A549 (cell line): ENCODE measurements around the gene TSHZ2. TPM values are rescaled to one million over a fixed set of nuclear protein-coding genes. Genes with fewer than 3 reads are reported as not detected.

Experiments
- ATAC-seq, 2 experiments: fragments of 200-7000 bp in 1 of 2; fragments of >200 bp in 1 of 2; cut with Nextera tagmentation in 1 of 2; cut with Tn5 transposase in 1 of 2; 3 replicates each; pipeline versions ENCODE4 v1.8.0 to v1.9.1; 2018 to 2020; ENCODE audit warnings: mild to moderate bottlenecking in 1 of 2, moderate library complexity in 1 of 2
- CTCF ChIA-PET: fragments of 300-600 bp; sonication (Branson Sonifier 250); formaldehyde crosslinking; extraction: SDS; loops from one replicate; lab custom pipeline; 2021; ENCODE audit warnings: antibody characterized with exemption, inconsistent platforms; lab: Yijun Ruan, JAX
- POLR2A ChIA-PET: fragments of 350-600 bp; formaldehyde crosslinking; extraction: SDS; loops from one replicate; lab custom pipeline; 2021; ENCODE audit warnings: antibody characterized with exemption, inconsistent platforms; lab: Yijun Ruan, JAX
- DNase-seq, 2 experiments: peaks; one replicate each; pipeline versions ENCODE4 v3.0.0 to v3.0.0-alpha.2; 2011 to 2016; ENCODE audit warnings: low read depth in 1 of 2, low spot score in 1 of 2
- FAIRE-seq: peaks from 2 replicates; lab custom pipeline; 2011; peaks lifted over from hg19 to GRCh38; lab: Jason Lieb, UNC
- H3K27ac ChIP-seq, 2 experiments: fragments of >200 bp; sonication (Bioruptor Twin); formaldehyde crosslinking; 3 replicates each; pipeline ENCODE4 v1.5.1; 2016 to 2017
- H3K4me1 ChIP-seq: fragments of >200 bp; sonication (Bioruptor Twin); formaldehyde crosslinking; 3 replicates; pipeline ENCODE4 v1.6.1; 2016
- H3K4me2 ChIP-seq: fragments of >200 bp; sonication (Bioruptor Twin); formaldehyde crosslinking; 3 replicates; pipeline ENCODE4 v1.6.1; 2016
- H3K4me3 ChIP-seq: fragments of >200 bp; sonication (Bioruptor Twin); formaldehyde crosslinking; 3 replicates; pipeline ENCODE4 v1.5.1; 2016
- H3K9me3 ChIP-seq: fragments of >200 bp; sonication (Bioruptor Twin); formaldehyde crosslinking; 3 replicates; pipeline ENCODE4 v1.6.1; 2016
- CBX8 ChIP-seq: fragments of 200-600 bp; sonication (generic); IDR thresholded peaks from 2 replicates; pipeline ENCODE4 v1.6.1; 2016
- CEBPB ChIP-seq, 2 experiments: fragments of >200 bp in 1 of 2; sonication (Bioruptor Twin) in 1 of 2; formaldehyde crosslinking in 1 of 2; IDR thresholded peaks; 2 replicates each; pipeline ENCODE4 v1.6.1; 2012 to 2016
- CHD4 ChIP-seq: fragments of 200-600 bp; sonication (generic); IDR thresholded peaks from 2 replicates; pipeline ENCODE4 v1.6.1; 2016; ENCODE audit warnings: antibody characterized with exemption, mild to moderate bottlenecking, borderline replicate concordance
- EHF ChIP-seq: fragments of 250-450 bp; sonication (Bioruptor Pico); IDR thresholded peaks from 2 replicates; pipeline ENCODE4 v1.5.0; 2020; ENCODE audit warnings: mild to moderate bottlenecking
- EP300 ChIP-seq, 2 experiments: fragments of >200 bp; sonication (Bioruptor Twin); formaldehyde crosslinking; IDR thresholded peaks; 2 replicates in 1 of 2; 3 replicates in 1 of 2; pipeline ENCODE4 v1.6.1; 2016 to 2017
- HES2 ChIP-seq: fragments of >200 bp; sonication (Bioruptor Twin); formaldehyde crosslinking; IDR thresholded peaks from 2 replicates; pipeline ENCODE4 v1.6.1; 2016
- MAFK ChIP-seq: fragments of 450-650 bp; IDR thresholded peaks from 2 replicates; pipeline ENCODE4 v1.6.1; 2014; ENCODE audit not compliant: partially characterized antibody
- NPAS2 ChIP-seq: fragments of 250-450 bp; sonication (Bioruptor Pico); IDR thresholded peaks from 2 replicates; pipeline ENCODE4 v1.8.0; 2022; ENCODE audit warnings: mild to moderate bottlenecking, moderate library complexity, borderline replicate concordance
- NR3C1 ChIP-seq: fragments of >200 bp; sonication (Bioruptor Twin); formaldehyde crosslinking; IDR thresholded peaks from 3 replicates; pipeline ENCODE4 v1.6.1; 2017
- POLR2AphosphoS2 ChIP-seq: conservative IDR thresholded peaks from 2 replicates; pipeline ENCODE4 v1.6.1; 2012; ENCODE audit warnings: low read length, improper control_type of control experiment, inconsistent platforms
- RFX5 ChIP-seq: fragments of 450-650 bp; IDR thresholded peaks from 2 replicates; pipeline ENCODE4 v1.7.1; 2014; ENCODE audit warnings: antibody characterized with exemption, mild to moderate bottlenecking, moderate library complexity
- TFCP2L1 ChIP-seq: fragments of 250-450 bp; sonication (Bioruptor Pico); IDR thresholded peaks from 2 replicates; pipeline ENCODE4 v1.5.0; 2021; ENCODE audit warnings: mild to moderate bottlenecking
- TP53 ChIP-seq: fragments of 250-450 bp; sonication (Bioruptor Pico); IDR thresholded peaks from 2 replicates; pipeline ENCODE4 v1.5.0; 2021; ENCODE audit warnings: mild to moderate bottlenecking, moderate library complexity
- ZFP36 ChIP-seq: fragments of 450-650 bp; IDR thresholded peaks from 2 replicates; pipeline ENCODE4 v1.6.1; 2014; ENCODE audit warnings: borderline replicate concordance; ENCODE audit not compliant: partially characterized antibody
- ZSCAN20 ChIP-seq: fragments of 250-450 bp; sonication (Bioruptor Pico); IDR thresholded peaks from 2 replicates; pipeline ENCODE4 v1.8.0; 2022; ENCODE audit warnings: mild to moderate bottlenecking, moderate library complexity
- WGBS: methylation state at CpG from one replicate; pipeline ENCODE4 v1.1.6; 2017; ENCODE audit errors: missing lambda C conversion rate; 5-methylcytosine and 5-hydroxymethylcytosine counted together
- polyA plus RNA-seq, 4 experiments: library from polyadenylated mRNA; depleted of rRNA in 3 of 4; stranded (reverse); fragments of >200 nt; fragmentation: RNase III in 1 of 4; extraction: RNeasy Plus Mini Kit Qiagen cat#74134 plus additional on column Dnase treatment in 1 of 4; gene quantifications; 2 replicates in 3 of 4; 3 replicates in 1 of 4; pipeline ENCODE4 v1.2.3, GENCODE V29; 2011 to 2017
- TF ChIP-seq, protein P1 (sequence below): fragments of 200-600 bp; sonication (generic); IDR thresholded peaks from 2 replicates; pipeline ENCODE4 v1.6.1; 2016; ENCODE audit warnings: antibody characterized with exemption, mild to moderate bottlenecking, moderate library complexity
- TF ChIP-seq, protein P2 (sequence below): IDR thresholded peaks from 2 replicates; pipeline ENCODE4 v1.6.1; 2012

TSHZ2 gene
- polyA plus RNA-seq, 2 of the 4 experiments (the other 2 are of a cell fraction) = not detected

GRCh38 chr20:53284256-53284655 lies 312.1 kb downstream of the TSHZ2 start:
- TF ChIP-seq POLR2AphosphoS2 (no peak), NPAS2 (CRISPR knock-in tag) (no peak), ZSCAN20 (no peak), CEBPB (IDR thresholded peaks at IDR 0.05) (no peak), CBX8 (no peak), MAFK (no peak), EHF (CRISPR knock-in tag) (no peak), ZFP36 (no peak)
- TF ChIP-seq, protein P1, sequence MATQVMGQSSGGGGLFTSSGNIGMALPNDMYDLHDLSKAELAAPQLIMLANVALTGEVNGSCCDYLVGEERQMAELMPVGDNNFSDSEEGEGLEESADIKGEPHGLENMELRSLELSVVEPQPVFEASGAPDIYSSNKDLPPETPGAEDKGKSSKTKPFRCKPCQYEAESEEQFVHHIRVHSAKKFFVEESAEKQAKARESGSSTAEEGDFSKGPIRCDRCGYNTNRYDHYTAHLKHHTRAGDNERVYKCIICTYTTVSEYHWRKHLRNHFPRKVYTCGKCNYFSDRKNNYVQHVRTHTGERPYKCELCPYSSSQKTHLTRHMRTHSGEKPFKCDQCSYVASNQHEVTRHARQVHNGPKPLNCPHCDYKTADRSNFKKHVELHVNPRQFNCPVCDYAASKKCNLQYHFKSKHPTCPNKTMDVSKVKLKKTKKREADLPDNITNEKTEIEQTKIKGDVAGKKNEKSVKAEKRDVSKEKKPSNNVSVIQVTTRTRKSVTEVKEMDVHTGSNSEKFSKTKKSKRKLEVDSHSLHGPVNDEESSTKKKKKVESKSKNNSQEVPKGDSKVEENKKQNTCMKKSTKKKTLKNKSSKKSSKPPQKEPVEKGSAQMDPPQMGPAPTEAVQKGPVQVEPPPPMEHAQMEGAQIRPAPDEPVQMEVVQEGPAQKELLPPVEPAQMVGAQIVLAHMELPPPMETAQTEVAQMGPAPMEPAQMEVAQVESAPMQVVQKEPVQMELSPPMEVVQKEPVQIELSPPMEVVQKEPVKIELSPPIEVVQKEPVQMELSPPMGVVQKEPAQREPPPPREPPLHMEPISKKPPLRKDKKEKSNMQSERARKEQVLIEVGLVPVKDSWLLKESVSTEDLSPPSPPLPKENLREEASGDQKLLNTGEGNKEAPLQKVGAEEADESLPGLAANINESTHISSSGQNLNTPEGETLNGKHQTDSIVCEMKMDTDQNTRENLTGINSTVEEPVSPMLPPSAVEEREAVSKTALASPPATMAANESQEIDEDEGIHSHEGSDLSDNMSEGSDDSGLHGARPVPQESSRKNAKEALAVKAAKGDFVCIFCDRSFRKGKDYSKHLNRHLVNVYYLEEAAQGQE = no peak
- ChIA-PET POLR2A (no interaction called here), CTCF (no interaction called here)
- no peak for FAIRE-seq
- DNase-seq = no peak
- no peak overlapping the region for H3K4me2 ChIP-seq
- H3K9me3 ChIP-seq = no peaks in the 10 kb centered on the region
- no peak for ATAC-seq
- no peak overlapping the region for H3K27ac ChIP-seq
- WGBS = 46% methylated on average over 11 of the region's 11 CpGs
- no peak overlapping the region for H3K4me3 ChIP-seq
- no peaks in the 10 kb centered on the region for H3K4me1 ChIP-seq

GRCh38 chr20:53284696-53285095 lies 312.5 kb downstream of the TSHZ2 start:
- no peak for FAIRE-seq
- Histone ChIP-seq H3K9me3 (no peaks in the 10 kb centered on the region), H3K4me3 (no peak overlapping the region), H3K4me1 (no peaks in the 10 kb centered on the region), H3K27ac (no peak overlapping the region), H3K4me2 (no peak overlapping the region)
- ChIA-PET POLR2A (no interaction called here), CTCF (no interaction called here)
- TF ChIP-seq, protein P2, sequence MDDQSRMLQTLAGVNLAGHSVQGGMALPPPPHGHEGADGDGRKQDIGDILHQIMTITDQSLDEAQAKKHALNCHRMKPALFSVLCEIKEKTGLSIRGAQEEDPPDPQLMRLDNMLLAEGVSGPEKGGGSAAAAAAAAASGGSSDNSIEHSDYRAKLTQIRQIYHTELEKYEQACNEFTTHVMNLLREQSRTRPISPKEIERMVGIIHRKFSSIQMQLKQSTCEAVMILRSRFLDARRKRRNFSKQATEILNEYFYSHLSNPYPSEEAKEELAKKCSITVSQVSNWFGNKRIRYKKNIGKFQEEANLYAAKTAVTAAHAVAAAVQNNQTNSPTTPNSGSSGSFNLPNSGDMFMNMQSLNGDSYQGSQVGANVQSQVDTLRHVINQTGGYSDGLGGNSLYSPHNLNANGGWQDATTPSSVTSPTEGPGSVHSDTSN = no peak
- TF ChIP-seq EP300 (IDR thresholded peaks at IDR 0.05) (no peak), CHD4 (no peak)
- ATAC-seq = no peak
- DNase-seq = no peak
- WGBS = 30% methylated on average over 11 of the region's 11 CpGs

DNA sequence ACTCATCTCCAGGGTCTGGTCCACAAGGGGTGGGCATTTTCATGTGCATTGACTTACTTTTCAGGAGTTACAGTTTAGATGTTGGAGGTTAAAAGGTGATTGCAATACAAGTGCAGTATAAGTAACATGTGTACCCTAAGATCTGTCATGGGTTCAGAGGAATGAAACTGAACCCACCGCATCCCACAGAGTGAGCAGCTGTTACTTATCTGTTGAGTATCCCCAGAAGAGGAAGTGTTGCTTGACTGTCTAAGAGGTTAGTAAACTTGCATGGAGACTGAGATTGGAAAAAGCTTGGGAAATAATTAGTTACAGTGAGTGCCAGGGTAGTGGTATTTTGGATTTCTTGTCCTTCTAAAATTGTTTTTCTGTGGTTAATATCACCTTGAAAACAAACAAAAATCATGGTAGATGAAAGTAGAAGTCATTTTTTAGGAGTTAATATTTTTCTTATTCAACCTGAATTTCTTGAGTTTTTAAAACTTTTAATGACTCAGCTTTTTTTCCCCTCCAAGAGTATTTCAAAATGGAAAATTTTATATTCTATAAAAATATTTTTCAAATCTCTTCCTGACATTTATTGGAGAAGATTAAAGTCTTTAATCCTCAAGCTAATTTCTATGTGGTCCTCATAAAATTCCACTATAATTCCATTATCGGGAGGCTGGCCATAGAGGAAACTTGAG lies 315.3 kb downstream of the TSHZ2 start:
- H3K9me3 ChIP-seq = no peaks in the 10 kb centered on the region
- no peak for TF ChIP-seq RFX5
- no peak for TF ChIP-seq NPAS2 (CRISPR knock-in tag)
- TF ChIP-seq MAFK = peak; percentile 74
- TF ChIP-seq HES2 = no peak
- no peak for TF ChIP-seq NR3C1
- no peak for TF ChIP-seq TFCP2L1 (CRISPR knock-in tag)
- TF ChIP-seq TP53 (CRISPR knock-in tag) = no peak
- TF ChIP-seq, all 56 proteins: peak for 1
- ATAC-seq = no peak
- no peak for DNase-seq
- ChIA-PET POLR2A (no interaction called here), CTCF (no interaction called here)
- no peak overlapping the region for H3K4me2 ChIP-seq
- no peak overlapping the region for H3K4me3 ChIP-seq
- no peak overlapping the region for H3K27ac ChIP-seq
- WGBS = 85% methylated on average over 2 of the region's 2 CpGs
- no peaks in the 10 kb centered on the region for H3K4me1 ChIP-seq
- FAIRE-seq = no peak
